Adrenal gland (tissue), 12 donors: ENCODE data around the gene PPM1B. TPM values are rescaled to one million over a fixed set of nuclear protein-coding genes. Genes with fewer than 3 reads are reported as not detected.

ENCODE experiments used
- DNase-seq, 7 donors: peaks; one replicate each; pipeline ENCODE4 v3.0.0-alpha.2; 2019 to 2020
- H3K27ac ChIP-seq, 5 donors: fragments of 200-600 bp; sonication (generic) in 4 of 5; 1 replicate in 3 of 5; 2 replicates in 2 of 5; pipeline versions ENCODE4 v1.5.1 to v1.8.0; 2016 to 2020; ENCODE audit warnings: mild to moderate bottlenecking in 1 of 5
- H3K27me3 ChIP-seq: fragments of 200-600 bp; 2 replicates; pipeline ENCODE4 v1.8.0; 2021
- H3K36me3 ChIP-seq, 2 donors: fragments of 200-600 bp; replicated peaks in 1 of 2; 1 replicate in 1 of 2; 2 replicates in 1 of 2; pipeline versions ENCODE4 v1.5.1 to v1.8.0; 2018 to 2022
- H3K4me1 ChIP-seq, 2 donors: fragments of 200-600 bp; replicated peaks in 1 of 2; 1 replicate in 1 of 2; 2 replicates in 1 of 2; pipeline versions ENCODE4 v1.5.1 to v1.8.0; 2018 to 2021
- H3K4me3 ChIP-seq, 4 donors: fragments of 200-600 bp; sonication (generic) in 3 of 4; one replicate each; pipeline ENCODE4 v1.5.1; 2016 to 2018
- H3K9me3 ChIP-seq, 3 donors: fragments of 200-600 bp; sonication (generic) in 1 of 3; replicated peaks in 1 of 3; 1 replicate in 2 of 3; 2 replicates in 1 of 3; pipeline versions ENCODE4 v1.5.1 to v1.8.0; 2016 to 2021
- CTCF ChIP-seq, 6 experiments: fragments of 450-650 bp in 4 of 6; fragments of 200-600 bp in 2 of 6; sonication (generic) in 1 of 6; IDR thresholded peaks; 1 replicate in 5 of 6; 2 replicates in 1 of 6; pipeline versions ENCODE4 v1.5.1 to v1.8.0; 2016 to 2021; ENCODE audit warnings: antibody characterized with exemption in 6 of 6, mild to moderate bottlenecking in 2 of 6, moderate library complexity in 1 of 6
- POLR2A ChIP-seq, 2 donors: fragments of 450-650 bp; IDR thresholded peaks; one replicate each; pipeline ENCODE4 v1.6.1; 2017; ENCODE audit warnings: antibody characterized with exemption in 2 of 2, mild to moderate bottlenecking in 2 of 2, moderate library complexity in 1 of 2
- WGBS, 4 donors: extraction: QIAGEN DNeasy Blood & Tissue Kit in 2 of 4; methylation state at CpG; one replicate each; pipeline versions ENCODE4 v1.1.5 to v1.1.7; 2013 to 2017; 5-methylcytosine and 5-hydroxymethylcytosine counted together
- intact Hi-C, 2 donors: fragments of 100-400 bp; cut with DNase I; formaldehyde crosslinking; loops; one replicate each; pipeline versions ENCODE4 v1.14.1 to v1.15.0; 2022 to 2023
- polyA plus RNA-seq, 3 donors: library from polyadenylated mRNA; stranded (reverse); fragments of 200-250 nt in 2 of 3; fragments of 350-450 nt in 1 of 3; fragmentation: Illumina TruSeq in 1 of 3; extraction: RNeasy Lipid Tissue Mini Kit (QIAGEN cat#74804) in 1 of 3; gene quantifications; one replicate each; pipeline ENCODE4 v1.2.3, GENCODE V29; 2013 to 2014
- small RNA-seq, 2 donors: library from RNA; depleted of rRNA; stranded (forward); fragments of <200 nt; gene quantifications; one replicate each; pipeline ENCODE3, GENCODE V24; 2016
- total RNA-seq, 9 donors: library from RNA; depleted of rRNA in 4 of 9; stranded (reverse); fragments of >200 nt in 4 of 9; fragments of 120-200 nt in 1 of 9; fragmentation: NEBNext Ultra II Directional in 1 of 9; extraction: Animal tissue kit (Norgen Biotek cat#: 25700) in 1 of 9; gene quantifications; one replicate each; pipeline versions ENCODE4 v1.1.0 to v1.2.4, GENCODE V29; 2013 to 2023
- donor health status: healthy with polysubstance abuse.
- donor health status: Bipolar disorder and iron deficiency.
- donor health status: DM: yes; HTN: yes; CAD: no.
- donor health status: DM: no; HTN: no; CAD: no.
- donor health status: DM: no; HTN: no; CAD: no.
- donor health status: DM: yes; HTN: yes; CAD: no.

PPM1B gene
- total and polyA plus RNA-seq, 12 donors: 12.2 to 44.9 (median 32.6) TPM

- 33 to 56% (median 48%) methylated on average over 1 of the region's 1 CpG for WGBS, 4 donors
- TF ChIP-seq POLR2A (IDR thresholded peaks at IDR 0.05) (no peak), CTCF (IDR thresholded peaks at IDR 0.05) (no peak)
- H3K36me3 ChIP-seq: no peaks in the 10 kb centered on the region
- H3K9me3 ChIP-seq: no peaks in the 10 kb centered on the region
- H3K4me1 ChIP-seq: no peaks in the 10 kb centered on the region
- no peaks in the 10 kb centered on the region for H3K27me3 ChIP-seq
- no peak overlapping the region for H3K4me3 ChIP-seq
- no peak overlapping the region for H3K27ac ChIP-seq
- intact Hi-C loops: no loop called here
- no peak for DNase-seq
Observed at GRCh38 chr2:44277541-44277940, 108.9 kb downstream of the PPM1B start.

- Histone ChIP-seq H3K9me3 (no peaks in the 10 kb centered on the region), H3K36me3 (no peaks in the 10 kb centered on the region), H3K4me3 (no peak overlapping the region), H3K27ac (no peak overlapping the region), H3K4me1 (no peaks in the 10 kb centered on the region), H3K27me3 (no peaks in the 10 kb centered on the region)
- intact Hi-C loops: no loop called here
- WGBS, 4 donors: 87 to 100% (median 90%) methylated on average over 1 of the region's 1 CpG
- no peak for TF ChIP-seq CTCF (IDR thresholded peaks at IDR 0.05)
- TF ChIP-seq POLR2A (IDR thresholded peaks at IDR 0.05): no peak
- DNase-seq: no peak
Observed at GRCh38 chr2:44280869-44281268, 112.2 kb downstream of the PPM1B start.

Small RNA genes within 50 kb of the gene (small RNA-seq; reads per million reads assigned to genes)
- 0 reads per million in 2 donors for gene RNU6-566P

Other genes with a start within 250 kb of the PPM1B start
- gene LRPPRC, start 172.9 kb upstream of the PPM1B start, total RNA-seq: 100 to 1,000 TPM in 1 of 9 donors, 10 to 100 TPM in 8; 40.6 to 100 (median 72.6) TPM
- gene LRPPRC, start 172.9 kb upstream of the PPM1B start, polyA plus RNA-seq: 100 to 1,000 TPM in 1 of 3 donors, 10 to 100 TPM in 2; 18.3 to 113 (median 24.6) TPM
- gene SLC3A1, start 106.6 kb downstream of the PPM1B start, total RNA-seq: under 1 TPM in 4 of 9 donors, not detected in 5; 0.06 to 0.74 (median 0.21) TPM
- under 1 TPM in 2 of 3 donors, not detected in 1; 0.07 to 0.16 TPM for gene SLC3A1, start 106.6 kb downstream of the PPM1B start, polyA plus RNA-seq
- 10 to 100 TPM; 40.3 to 79.8 (median 62.9) TPM for gene PREPL, start 192.6 kb downstream of the PPM1B start, total RNA-seq
- gene PREPL, start 192.6 kb downstream of the PPM1B start, polyA plus RNA-seq: 100 to 1,000 TPM in 1 of 3 donors, 1 to 10 TPM in 2; 8.3 to 122 (median 9.0) TPM
- gene CAMKMT, start 193.1 kb downstream of the PPM1B start, total RNA-seq: 10 to 100 TPM in 3 of 9 donors, 1 to 10 TPM in 6; 2.6 to 12.6 (median 8.7) TPM
- 10 to 100 TPM in 1 of 3 donors, 1 to 10 TPM in 2; 5.1 to 14.0 (median 6.9) TPM for gene CAMKMT, start 193.1 kb downstream of the PPM1B start, polyA plus RNA-seq